Progenitor cell of endocrine pancreas (in vitro differentiated cells): ENCODE data around the gene DSP. TPM values are rescaled to one million over a fixed set of nuclear protein-coding genes. Genes with fewer than 3 reads are reported as not detected.

Experiments
- DNase-seq: peaks from one replicate; pipeline ENCODE4 v3.0.0; 2021; ENCODE audit warnings: low spot score; ENCODE audit not compliant: unreplicated experiment
- H3K27ac Mint-ChIP-seq: 2 replicates; pipeline ENCODE4 v1.8.0; 2021; ENCODE audit warnings: mild to moderate bottlenecking, moderate library complexity, mixed read lengths
- H3K27me3 Mint-ChIP-seq: 2 replicates; pipeline ENCODE4 v1.8.0; 2021; ENCODE audit warnings: mixed read lengths
- H3K36me3 Mint-ChIP-seq: 2 replicates; pipeline ENCODE4 v1.8.0; 2022; ENCODE audit warnings: mixed read lengths; ENCODE audit not compliant: insufficient read depth
- H3K4me1 Mint-ChIP-seq: 2 replicates; pipeline ENCODE4 v1.8.0; 2021; ENCODE audit warnings: low read depth, mixed read lengths
- H3K4me3 Mint-ChIP-seq: 2 replicates; pipeline ENCODE4 v1.8.0; 2021; ENCODE audit warnings: low read depth, mild to moderate bottlenecking, moderate library complexity, mixed read lengths
- H3K9me3 Mint-ChIP-seq: 2 replicates; pipeline ENCODE4 v1.8.0; 2021; ENCODE audit warnings: low read depth, mixed read lengths
- total RNA-seq: library from RNA; stranded (reverse); gene quantifications from 2 replicates; pipeline ENCODE4 v1.2.1, GENCODE V29; 2021
- TF ChIP-seq, protein P1 (sequence below): fragments of 200-600 bp; sonication (generic); IDR thresholded peaks from one replicate; pipeline ENCODE4 v1.5.0; 2021; ENCODE audit warnings: antibody characterized with exemption, mild to moderate bottlenecking; ENCODE audit not compliant: unreplicated experiment

Gene DSP
- total RNA-seq, 1 donor from 2014 or later, result 365 TPM

DNA sequence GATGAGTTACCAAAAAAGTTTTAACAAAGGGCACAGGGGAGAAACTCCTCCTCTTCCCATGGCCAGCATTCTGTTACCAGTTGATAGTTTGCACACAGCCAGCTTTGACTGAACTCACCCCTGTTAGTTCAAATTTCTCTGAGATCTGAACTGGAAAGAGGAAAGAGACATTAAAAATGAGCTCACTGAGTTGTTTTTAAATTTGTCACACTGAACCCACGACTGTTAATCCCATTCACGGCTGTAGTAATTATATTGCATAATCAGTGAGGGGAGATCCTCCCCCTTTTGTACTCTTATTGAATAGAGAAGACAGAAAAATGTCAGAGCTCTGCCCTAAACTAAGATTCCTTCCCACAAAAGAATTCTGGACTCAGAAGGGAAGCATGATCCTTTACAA, 17.5 kb upstream of the DSP start:
- H3K9me3 Mint-ChIP-seq, result no peaks in the 10 kb centered on the region
- DNase-seq, result no peak

DNA sequence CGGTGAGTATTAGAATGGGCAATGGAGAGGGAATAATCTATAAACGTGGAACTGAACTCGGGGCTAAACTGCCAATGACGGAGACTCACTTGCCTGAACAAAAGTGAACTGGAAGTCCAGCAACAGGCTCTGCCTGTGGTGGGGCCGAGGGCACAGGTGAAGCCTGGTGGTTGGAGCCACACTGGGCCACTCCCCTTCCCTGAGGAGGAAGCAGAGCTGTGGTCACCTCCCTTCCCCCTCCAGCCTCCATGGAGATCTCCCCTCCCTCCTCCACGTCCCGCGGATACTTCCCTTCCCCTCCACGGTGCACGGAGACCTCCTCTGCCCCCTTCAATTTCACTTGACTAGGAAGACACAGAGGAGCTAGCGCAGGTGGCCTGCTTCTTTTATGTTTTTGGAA, 14.7 kb upstream of the DSP start:
- no peak overlapping the region for H3K27ac Mint-ChIP-seq
- H3K36me3 Mint-ChIP-seq, result no peaks in the 10 kb centered on the region
- no peak overlapping the region for H3K4me3 Mint-ChIP-seq
- no peaks in the 10 kb centered on the region for H3K9me3 Mint-ChIP-seq
- peaks cover 12% of the 10 kb centered on the region for H3K4me1 Mint-ChIP-seq
- no peaks in the 10 kb centered on the region for H3K27me3 Mint-ChIP-seq
- DNase-seq, result no peak
- TF ChIP-seq, protein P1, sequence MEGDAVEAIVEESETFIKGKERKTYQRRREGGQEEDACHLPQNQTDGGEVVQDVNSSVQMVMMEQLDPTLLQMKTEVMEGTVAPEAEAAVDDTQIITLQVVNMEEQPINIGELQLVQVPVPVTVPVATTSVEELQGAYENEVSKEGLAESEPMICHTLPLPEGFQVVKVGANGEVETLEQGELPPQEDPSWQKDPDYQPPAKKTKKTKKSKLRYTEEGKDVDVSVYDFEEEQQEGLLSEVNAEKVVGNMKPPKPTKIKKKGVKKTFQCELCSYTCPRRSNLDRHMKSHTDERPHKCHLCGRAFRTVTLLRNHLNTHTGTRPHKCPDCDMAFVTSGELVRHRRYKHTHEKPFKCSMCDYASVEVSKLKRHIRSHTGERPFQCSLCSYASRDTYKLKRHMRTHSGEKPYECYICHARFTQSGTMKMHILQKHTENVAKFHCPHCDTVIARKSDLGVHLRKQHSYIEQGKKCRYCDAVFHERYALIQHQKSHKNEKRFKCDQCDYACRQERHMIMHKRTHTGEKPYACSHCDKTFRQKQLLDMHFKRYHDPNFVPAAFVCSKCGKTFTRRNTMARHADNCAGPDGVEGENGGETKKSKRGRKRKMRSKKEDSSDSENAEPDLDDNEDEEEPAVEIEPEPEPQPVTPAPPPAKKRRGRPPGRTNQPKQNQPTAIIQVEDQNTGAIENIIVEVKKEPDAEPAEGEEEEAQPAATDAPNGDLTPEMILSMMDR, result no peak

More for the DNA sequence above, 17.5 kb upstream of the DSP start:
- Mint-ChIP-seq H3K27ac (no peak overlapping the region), H3K4me1 (peaks cover 11% of the 10 kb centered on the region), H3K36me3 (no peaks in the 10 kb centered on the region), H3K27me3 (no peaks in the 10 kb centered on the region), H3K4me3 (no peak overlapping the region)
- TF ChIP-seq, protein P1, result no peak

DNA sequence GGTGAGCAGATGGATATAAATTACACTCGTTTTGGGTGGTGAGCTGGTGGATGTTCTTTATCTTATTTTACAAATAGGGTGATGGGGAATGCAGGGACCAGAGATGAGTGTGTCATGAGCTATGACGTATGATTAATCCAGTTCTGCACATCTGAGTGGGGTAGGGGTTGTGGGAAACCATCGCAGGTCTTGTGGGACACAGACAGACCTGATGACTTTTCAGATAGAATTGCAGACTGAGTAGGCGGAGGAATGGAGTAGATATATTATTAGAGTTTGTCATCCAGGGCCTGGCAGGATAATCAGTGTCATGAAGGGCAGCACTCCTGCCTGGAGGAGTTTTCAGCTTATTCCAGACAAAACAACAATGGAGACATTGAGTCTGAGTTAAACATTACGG, 12.9 kb upstream of the DSP start:
- Mint-ChIP-seq H3K4me1 (peaks cover 23% of the 10 kb centered on the region), H3K9me3 (no peaks in the 10 kb centered on the region), H3K4me3 (no peak overlapping the region), H3K27ac (no peak overlapping the region), H3K27me3 (no peaks in the 10 kb centered on the region), H3K36me3 (no peaks in the 10 kb centered on the region)
- TF ChIP-seq, protein P1, result no peak
- no peak for DNase-seq

DNA sequence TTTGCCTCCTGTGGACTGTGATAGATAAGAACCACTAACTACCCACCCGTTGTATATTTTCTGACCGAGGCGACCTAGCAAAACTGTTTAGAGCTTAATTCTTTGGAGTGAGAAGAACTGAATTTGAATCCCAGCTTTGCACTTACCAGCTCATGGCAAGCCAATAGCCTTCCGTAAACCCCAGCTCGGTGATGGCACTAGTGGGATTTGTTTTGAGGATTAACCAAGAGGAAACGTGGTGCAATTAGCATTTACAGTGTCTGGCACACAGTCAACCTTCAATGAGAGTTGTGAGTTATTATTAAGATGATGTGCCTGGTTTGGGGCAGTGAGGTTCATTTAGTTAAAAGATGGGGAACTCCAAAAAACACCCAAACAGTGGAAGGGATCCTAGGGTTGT, 12.3 kb upstream of the DSP start:
- no peak for DNase-seq
- no peaks in the 10 kb centered on the region for H3K36me3 Mint-ChIP-seq
- TF ChIP-seq, protein P1, result no peak
- no peaks in the 10 kb centered on the region for H3K9me3 Mint-ChIP-seq
- H3K4me1 Mint-ChIP-seq, result peaks cover 26% of the 10 kb centered on the region
- H3K27me3 Mint-ChIP-seq, result no peaks in the 10 kb centered on the region
- peak overlapping the region; percentile 7 for H3K27ac Mint-ChIP-seq
- no peak overlapping the region for H3K4me3 Mint-ChIP-seq

DNA sequence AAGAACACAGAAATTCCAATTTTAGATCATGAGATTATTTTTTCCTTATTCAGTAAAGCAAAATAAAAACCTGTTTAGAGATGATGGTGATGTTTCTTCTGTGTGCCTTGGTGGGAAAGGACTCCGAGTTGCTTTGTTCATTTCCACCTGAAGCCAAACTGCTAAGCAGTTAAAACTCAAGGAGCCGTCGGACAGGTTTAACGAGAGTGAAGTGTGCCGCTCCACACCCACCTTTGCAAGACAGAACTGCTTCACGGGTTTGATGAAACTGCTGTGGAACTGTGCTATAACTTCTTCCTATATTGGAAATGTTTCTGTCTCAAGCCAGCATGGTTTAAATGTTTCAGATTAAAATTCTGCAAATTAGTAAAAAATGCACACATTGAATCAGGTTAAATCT, 9.2 kb upstream of the DSP start:
- Mint-ChIP-seq H3K36me3 (no peaks in the 10 kb centered on the region), H3K9me3 (no peaks in the 10 kb centered on the region), H3K4me3 (peak overlapping the region; percentile 21), H3K4me1 (peaks cover 25% of the 10 kb centered on the region), H3K27ac (peak overlapping the region; percentile 87), H3K27me3 (no peaks in the 10 kb centered on the region)
- DNase-seq, result peak; percentile 34
- TF ChIP-seq, protein P1, result no peak
